ENCODE measurements around the gene COX4I1. TPM values are rescaled to one million over a fixed set of nuclear protein-coding genes. Genes with fewer than 3 reads are reported as not detected.

Gene COX4I1
- total and polyA plus RNA-seq, 9 of the 15 experiments (the other 6 are each of a cell fraction or from before 2014, with no cell fraction given): 651 to 2,356 (median 1,032) TPM

DNA sequence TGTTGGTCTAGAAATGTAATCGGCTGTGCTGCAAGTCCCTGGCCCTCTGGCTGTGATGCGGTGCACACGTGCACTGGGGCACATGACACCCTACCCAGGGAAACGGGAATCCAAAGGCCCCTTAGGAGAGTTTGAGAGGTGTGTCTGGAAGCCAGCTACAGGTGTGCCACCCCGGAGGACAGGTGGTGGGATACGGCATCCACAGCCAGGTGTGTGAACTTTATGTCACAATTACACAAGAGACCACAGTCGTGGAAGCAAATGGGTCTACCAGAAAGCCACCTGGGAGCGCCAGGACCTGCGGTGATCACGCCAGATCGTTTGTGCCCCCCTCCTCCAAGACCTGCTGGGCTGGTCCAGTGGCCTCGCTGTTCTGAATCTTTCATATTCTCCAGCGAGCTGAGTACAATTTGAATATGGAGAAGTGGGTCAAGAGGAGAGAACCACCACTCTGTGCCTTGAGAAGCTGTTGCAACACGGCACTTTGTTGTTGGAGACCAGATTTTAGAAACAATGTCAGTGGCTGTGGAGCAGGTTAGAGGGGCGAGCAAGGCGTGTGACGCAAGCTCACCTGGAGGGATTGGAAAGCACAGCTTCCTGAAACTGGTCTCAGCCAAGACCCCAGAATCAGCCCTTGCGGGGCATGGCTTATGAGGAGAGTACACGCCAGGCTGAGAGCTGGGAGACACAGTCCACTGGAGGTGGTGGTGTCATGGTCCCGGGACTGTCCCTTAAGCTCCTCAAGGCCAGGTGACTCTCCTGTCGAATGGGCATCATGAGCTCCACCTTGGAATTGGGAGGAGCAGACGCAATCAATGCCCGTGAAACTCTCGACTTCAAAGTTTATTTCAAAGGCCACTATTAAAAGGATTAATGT is 37.4 kb downstream of the COX4I1 start:
- ChIA-PET POLR2A (interaction anchor here (0.7 to 1.0 kb wide), 2 partner anchors 12 to 221 kb away, joined by 4 to 5 read pairs; no protein-coding TSS in a partner anchor), CTCF (ENCODE audit: low intra/inter-chr PET ratio) (no interaction called here)
- H3K36me3 ChIP-seq (ENCODE audit: control insufficient read depth, insufficient read depth, low read length): no peaks in the 10 kb centered on the region
- no TSS peak for BruUV-seq (replicated peaks)
- no peaks in the 10 kb centered on the region for H3K9me3 ChIP-seq (replicated peaks; ENCODE audit: control insufficient read depth, insufficient read depth, low read depth, low read length)
- H4K20me1 ChIP-seq (replicated peaks; ENCODE audit: control insufficient read depth, insufficient read depth, low read length): peaks cover 3% of the 10 kb centered on the region; the same call in 1 of the 2 replicates
- DNase-seq (ENCODE audit: extremely low read depth in 1 of 4, low spot score in 3 of 4): no peak
- in situ Hi-C loops (cut with MboI): no loop called here
- H3K9me1 ChIP-seq (ENCODE audit: control insufficient read depth, insufficient read depth, low read length): peaks cover 3% of the 10 kb centered on the region
- H3K4me1 ChIP-seq (replicated peaks in 1 of 2; ENCODE audit: control insufficient read depth in 2 of 2, insufficient read depth in 2 of 2, low read length in 2 of 2): peaks cover 0 to 5% of the 10 kb centered on the region in 2 experiments; a peak in 1 of 5 replicates
- no peak overlapping the region for H3K9ac ChIP-seq (ENCODE audit: insufficient read depth in 1 of 2, low read depth in 2 of 2, low read length in 2 of 2)
- H3K79me2 ChIP-seq (ENCODE audit: control insufficient read depth, insufficient read depth, low read length): no peaks in the 10 kb centered on the region
- ATAC-seq: no peak
- 1% methylated on average over 21 of the region's 24 CpGs for WGBS (ENCODE audit: insufficient coverage, low coverage, missing lambda C conversion rate)
- no peak overlapping the region for H3K4me3 ChIP-seq
- no peak for FAIRE-seq
- intact Hi-C loops (cut with micrococcal nuclease): no loop called here
- peaks cover 36 to 63% of the 10 kb centered on the region in 2 experiments for H3K27me3 ChIP-seq (ENCODE audit: control insufficient read depth in 2 of 2, insufficient read depth in 2 of 2, low read length in 2 of 2)
- no peak overlapping the region for H3K27ac ChIP-seq (ENCODE audit: extremely low read depth, low read depth, low read length)
- H2AFZ ChIP-seq (ENCODE audit: low read depth, low read length): no peak overlapping the region
- no peak overlapping the region for H3K4me2 ChIP-seq (ENCODE audit: insufficient read depth, low read length)
- TF ChIP-seq KLF6 (CRISPR knock-in tag; IDR thresholded peaks at IDR 0.05; ENCODE audit: borderline replicate concordance) (no peak), MITF (IDR thresholded peaks at IDR 0.05) (no peak), NFRKB (IDR thresholded peaks at IDR 0.05; ENCODE audit: low read depth) (no peak), MXD1 (CRISPR knock-in tag; IDR thresholded peaks at IDR 0.05; ENCODE audit: borderline replicate concordance, poor library complexity, severe bottlenecking) (no peak), RB1 (IDR thresholded peaks at IDR 0.05; ENCODE audit: low read depth) (no peak), WHSC1 (IDR thresholded peaks at IDR 0.05; ENCODE audit: low read length) (no peak), BRD4 (IDR thresholded peaks at IDR 0.05) (no peak)
- TF ChIP-seq, protein P1, sequence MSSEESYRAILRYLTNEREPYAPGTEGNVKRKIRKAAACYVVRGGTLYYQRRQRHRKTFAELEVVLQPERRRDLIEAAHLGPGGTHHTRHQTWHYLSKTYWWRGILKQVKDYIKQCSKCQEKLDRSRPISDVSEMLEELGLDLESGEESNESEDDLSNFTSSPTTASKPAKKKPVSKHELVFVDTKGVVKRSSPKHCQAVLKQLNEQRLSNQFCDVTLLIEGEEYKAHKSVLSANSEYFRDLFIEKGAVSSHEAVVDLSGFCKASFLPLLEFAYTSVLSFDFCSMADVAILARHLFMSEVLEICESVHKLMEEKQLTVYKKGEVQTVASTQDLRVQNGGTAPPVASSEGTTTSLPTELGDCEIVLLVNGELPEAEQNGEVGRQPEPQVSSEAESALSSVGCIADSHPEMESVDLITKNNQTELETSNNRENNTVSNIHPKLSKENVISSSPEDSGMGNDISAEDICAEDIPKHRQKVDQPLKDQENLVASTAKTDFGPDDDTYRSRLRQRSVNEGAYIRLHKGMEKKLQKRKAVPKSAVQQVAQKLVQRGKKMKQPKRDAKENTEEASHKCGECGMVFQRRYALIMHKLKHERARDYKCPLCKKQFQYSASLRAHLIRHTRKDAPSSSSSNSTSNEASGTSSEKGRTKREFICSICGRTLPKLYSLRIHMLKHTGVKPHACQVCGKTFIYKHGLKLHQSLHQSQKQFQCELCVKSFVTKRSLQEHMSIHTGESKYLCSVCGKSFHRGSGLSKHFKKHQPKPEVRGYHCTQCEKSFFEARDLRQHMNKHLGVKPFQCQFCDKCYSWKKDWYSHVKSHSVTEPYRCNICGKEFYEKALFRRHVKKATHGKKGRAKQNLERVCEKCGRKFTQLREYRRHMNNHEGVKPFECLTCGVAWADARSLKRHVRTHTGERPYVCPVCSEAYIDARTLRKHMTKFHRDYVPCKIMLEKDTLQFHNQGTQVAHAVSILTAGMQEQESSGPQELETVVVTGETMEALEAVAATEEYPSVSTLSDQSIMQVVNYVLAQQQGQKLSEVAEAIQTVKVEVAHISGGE (CRISPR knock-in tag; IDR thresholded peaks at IDR 0.05): no peak
- TF ChIP-seq, protein P2, sequence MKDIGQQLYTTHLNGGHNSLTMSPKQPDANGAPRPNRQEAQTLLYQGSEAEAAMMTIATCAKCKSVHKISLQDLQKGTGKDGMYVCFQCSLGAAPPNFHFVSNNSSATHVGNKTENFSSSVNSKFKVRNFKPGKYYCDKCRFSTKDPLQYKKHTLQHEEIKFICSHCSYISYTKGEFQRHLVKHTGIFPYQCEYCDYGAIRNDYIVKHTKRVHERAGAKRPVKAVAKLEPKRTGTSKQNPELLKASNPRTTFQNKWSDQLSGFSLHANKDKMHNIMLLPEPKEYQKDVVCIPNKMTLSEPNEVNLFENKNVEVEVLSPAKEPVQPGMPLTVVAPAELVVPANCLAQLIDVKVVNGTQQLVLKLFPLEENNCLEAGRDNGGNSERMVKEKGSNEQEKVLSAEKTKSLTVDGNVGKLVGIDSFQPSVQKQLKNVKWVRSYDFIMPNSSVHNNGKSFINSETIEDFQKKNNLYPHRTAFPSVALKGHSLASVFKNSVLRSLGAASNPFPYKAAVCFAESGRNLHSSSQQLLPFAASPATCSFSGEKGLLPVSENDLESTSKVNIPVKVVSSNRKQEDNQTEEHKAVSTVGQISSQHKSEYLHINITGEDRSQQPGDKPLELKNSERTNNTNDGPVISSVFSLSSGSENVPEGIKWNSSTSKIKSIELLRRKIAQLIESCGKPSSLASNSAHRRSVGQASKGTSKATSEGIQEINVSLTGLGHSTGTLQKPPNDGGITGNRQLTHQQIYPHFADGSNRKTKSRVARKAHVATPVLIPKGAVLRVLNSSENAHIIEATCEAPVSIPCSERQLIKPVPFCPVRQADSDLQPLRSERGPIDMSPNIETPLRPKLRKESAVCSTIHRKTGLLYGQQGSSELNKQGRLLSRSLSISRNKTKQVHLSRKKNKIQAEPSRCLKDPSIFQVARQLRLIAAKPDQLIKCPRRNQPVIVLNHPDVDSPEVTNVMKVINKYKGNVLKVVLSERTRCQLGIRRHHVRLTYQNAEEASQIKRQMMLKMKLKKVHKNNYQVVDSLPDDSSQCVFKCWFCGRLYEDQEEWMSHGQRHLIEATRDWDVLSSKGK (CRISPR knock-in tag; IDR thresholded peaks at IDR 0.05): no peak
